ENCODE data around the gene DUSP2. TPM values are rescaled to one million over a fixed set of nuclear protein-coding genes. Genes with fewer than 3 reads are reported as not detected.

Gene DUSP2, protein sequence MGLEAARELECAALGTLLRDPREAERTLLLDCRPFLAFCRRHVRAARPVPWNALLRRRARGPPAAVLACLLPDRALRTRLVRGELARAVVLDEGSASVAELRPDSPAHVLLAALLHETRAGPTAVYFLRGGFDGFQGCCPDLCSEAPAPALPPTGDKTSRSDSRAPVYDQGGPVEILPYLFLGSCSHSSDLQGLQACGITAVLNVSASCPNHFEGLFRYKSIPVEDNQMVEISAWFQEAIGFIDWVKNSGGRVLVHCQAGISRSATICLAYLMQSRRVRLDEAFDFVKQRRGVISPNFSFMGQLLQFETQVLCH
- 0.33 and 1.7 TPM in 2 replicates for total RNA-seq

DNA sequence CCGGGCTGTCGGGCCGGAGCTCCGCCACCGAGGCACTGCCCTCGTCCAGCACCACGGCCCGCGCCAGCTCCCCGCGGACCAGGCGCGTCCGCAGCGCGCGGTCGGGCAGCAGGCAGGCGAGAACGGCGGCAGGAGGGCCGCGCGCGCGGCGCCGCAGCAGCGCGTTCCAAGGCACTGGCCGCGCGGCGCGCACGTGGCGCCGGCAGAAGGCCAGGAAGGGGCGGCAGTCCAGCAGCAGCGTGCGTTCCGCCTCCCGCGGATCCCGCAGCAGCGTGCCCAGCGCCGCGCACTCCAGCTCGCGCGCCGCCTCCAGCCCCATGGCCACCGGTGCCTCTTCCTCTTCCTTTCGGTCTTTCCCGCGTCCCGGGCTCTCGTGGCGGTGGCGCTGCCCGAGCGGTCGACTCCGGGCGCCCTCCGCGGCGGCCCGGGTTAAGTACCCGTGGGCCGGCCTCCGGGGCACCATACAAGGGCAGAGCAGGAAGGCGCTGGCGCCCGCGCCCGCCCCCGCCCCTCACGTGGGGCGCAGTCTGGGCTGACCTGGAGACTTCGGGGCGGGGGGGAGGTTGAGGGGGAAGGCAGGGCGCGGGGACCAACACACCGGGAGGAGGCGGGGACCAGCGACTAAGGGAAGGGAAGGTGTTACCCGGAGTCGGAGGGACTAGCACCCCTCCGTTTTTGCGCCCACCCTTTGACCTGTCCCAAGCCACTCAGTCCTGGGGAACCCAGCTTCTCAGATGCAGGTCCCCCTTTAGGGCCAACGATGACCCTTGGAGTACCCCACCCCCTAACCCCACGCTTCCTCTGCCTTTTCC, at the start of gene DUSP2:
Gene DUSP2 (minus strand): TSS at position 405 of the 812 bp plus-strand sequence. CDS start 86 bp downstream, at position 319.

GRCh38 chr2:96138179-96139145, 6.8 kb downstream of the DUSP2 start, which contains the start of gene ASTL:
TSS of gene ASTL (minus strand) at chr2:96138502. CDS start at chr2:96138436, 66 bp downstream.

DNA sequence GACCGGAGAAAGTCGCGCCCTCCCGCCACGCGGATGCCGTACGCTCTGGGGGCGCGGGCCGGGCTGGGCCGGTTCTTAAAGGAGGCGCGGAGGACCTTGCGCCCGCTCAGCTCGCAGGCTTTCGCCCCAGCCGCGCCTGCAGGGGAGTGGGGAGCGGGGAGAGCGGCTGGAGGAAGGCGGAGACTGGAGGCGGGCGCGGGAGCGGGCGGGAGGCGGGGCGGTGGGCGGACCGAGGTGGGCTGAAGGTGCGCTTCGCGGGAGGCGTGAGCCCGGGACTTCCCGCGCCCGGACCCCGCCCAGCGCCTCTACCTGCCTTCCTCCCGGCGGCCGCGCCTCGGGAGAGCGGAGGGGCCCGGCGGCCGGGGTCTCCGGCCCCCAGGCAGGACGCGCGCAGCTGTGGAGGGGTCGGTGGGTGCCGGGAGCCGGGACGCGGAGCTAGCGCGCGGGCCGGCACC, 28.8 kb downstream of the DUSP2 start, which contains the start of gene ADRA2B:
Gene ADRA2B (minus strand): TSS at position 148 of the 455 bp plus-strand sequence. CDS start 422 bp downstream, outside the sequence.

Other genes starting within 250 kb of the DUSP2 start
- 56.2 and 104 TPM in 2 replicates for gene ANKRD36C, start 153.6 kb downstream of the DUSP2 start, total RNA-seq
- 12.8 and 18.3 TPM in 2 replicates for gene GPAT2, start 110.5 kb downstream of the DUSP2 start, total RNA-seq
- under 0.01 TPM in 1 of 2 replicates, not detected in the other for gene ADRA2B, start 28.9 kb downstream of the DUSP2 start, total RNA-seq
- gene ASTL, start 6.9 kb downstream of the DUSP2 start, total RNA-seq = not detected in 2 replicates
- 188 and 224 TPM in 2 replicates for gene STARD7, start 63.4 kb upstream of the DUSP2 start, total RNA-seq
- 41.2 and 43.4 TPM in 2 replicates for gene TMEM127, start 120.6 kb upstream of the DUSP2 start, total RNA-seq
- gene CIAO1, start 120.8 kb upstream of the DUSP2 start, total RNA-seq = 88.9 and 125 TPM in 2 replicates
- 51.3 and 53.6 TPM in 2 replicates for gene SNRNP200, start 160.1 kb upstream of the DUSP2 start, total RNA-seq
- gene ITPRIPL1, start 179.9 kb upstream of the DUSP2 start, total RNA-seq = 2.9 and 3.4 TPM in 2 replicates
- 8.2 and 17.9 TPM in 2 replicates for gene NCAPH, start 190.3 kb upstream of the DUSP2 start, total RNA-seq